GM12891 (cell line): ENCODE data around the gene GPC6.

Experiments
- DNase-seq: peaks from one replicate; pipeline ENCODE4 v3.0.0; 2011; ENCODE audit warnings: low spot score; ENCODE audit not compliant: insufficient read length
- FAIRE-seq: peaks from 2 replicates; lab custom pipeline; 2011; peaks lifted over from hg19 to GRCh38; lab: Jason Lieb, UNC
- PAX5 ChIP-seq: IDR thresholded peaks from 2 replicates; pipeline ENCODE4 v1.6.1; 2011; ENCODE audit warnings: low read length, moderate library complexity, mild to moderate bottlenecking; ENCODE audit not compliant: insufficient read depth, severe bottlenecking
- POLR2A ChIP-seq: IDR thresholded peaks from 2 replicates; pipeline ENCODE4 v1.6.1; 2011; ENCODE audit warnings: low read depth, low read length, control low read depth
- POLR2AphosphoS5 ChIP-seq: IDR thresholded peaks from 2 replicates; pipeline ENCODE4 v1.6.1; 2011; ENCODE audit warnings: low read depth, low read length, control low read depth
- POU2F2 ChIP-seq: IDR thresholded peaks from 2 replicates; pipeline ENCODE4 v1.6.1; 2011; ENCODE audit warnings: low read depth, mild to moderate bottlenecking, control low read depth, low read length, moderate library complexity
- SPI1 ChIP-seq: IDR thresholded peaks from 2 replicates; pipeline ENCODE4 v1.6.1; 2011; ENCODE audit warnings: low read depth, low read length, control low read depth
- TAF1 ChIP-seq: IDR thresholded peaks from 2 replicates; pipeline ENCODE4 v1.6.1; 2011; ENCODE audit warnings: low read depth, low read length, control low read depth

Gene GPC6

GRCh38 chr13:93875547-93875946, 648.9 kb downstream of the GPC6 start:
- FAIRE-seq (no peak), DNase-seq (no peak)
- TF ChIP-seq PAX5: no peak
- no peak for TF ChIP-seq SPI1
- no peak for TF ChIP-seq POLR2AphosphoS5
- TF ChIP-seq POLR2A: no peak
- TF ChIP-seq POU2F2: no peak
- TF ChIP-seq TAF1: no peak

GRCh38 chr13:93876236-93876635, 649.6 kb downstream of the GPC6 start:
- no peak for TF ChIP-seq POLR2A
- TF ChIP-seq POU2F2: no peak
- no peak for TF ChIP-seq PAX5
- no peak for TF ChIP-seq POLR2AphosphoS5
- no peak for TF ChIP-seq SPI1
- no peak for TF ChIP-seq TAF1
- FAIRE-seq (no peak), DNase-seq (no peak)

GRCh38 chr13:93878675-93879074, 652.1 kb downstream of the GPC6 start:
- FAIRE-seq: no peak
- TF ChIP-seq PAX5 (no peak), TAF1 (no peak)
- DNase-seq: no peak

GRCh38 chr13:93881411-93881810, 654.8 kb downstream of the GPC6 start:
- no peak for TF ChIP-seq POU2F2
- no peak for TF ChIP-seq POLR2AphosphoS5
- no peak for TF ChIP-seq SPI1
- no peak for TF ChIP-seq TAF1
- TF ChIP-seq PAX5: no peak
- TF ChIP-seq POLR2A: no peak
- FAIRE-seq (no peak), DNase-seq (no peak)

- DNase-seq (no peak), FAIRE-seq (no peak)
- TF ChIP-seq POLR2AphosphoS5: no peak
- TF ChIP-seq POU2F2: no peak
- no peak for TF ChIP-seq SPI1
- TF ChIP-seq POLR2A: no peak
- TF ChIP-seq PAX5: no peak
- TF ChIP-seq TAF1: no peak
Observed at GRCh38 chr13:93882086-93882651, 655.6 kb downstream of the GPC6 start.

- TF ChIP-seq PAX5: no peak
- TF ChIP-seq POU2F2: no peak
- no peak for TF ChIP-seq TAF1
- TF ChIP-seq SPI1: no peak
- TF ChIP-seq POLR2AphosphoS5: no peak
- TF ChIP-seq POLR2A: no peak
- DNase-seq (no peak), FAIRE-seq (no peak)
Observed at GRCh38 chr13:93889430-93889951, 662.9 kb downstream of the GPC6 start.

GRCh38 chr13:93899981-93900380, 673.4 kb downstream of the GPC6 start:
- no peak for TF ChIP-seq TAF1
- no peak for TF ChIP-seq PAX5
- TF ChIP-seq POLR2A: no peak
- no peak for TF ChIP-seq SPI1
- no peak for TF ChIP-seq POLR2AphosphoS5
- no peak for TF ChIP-seq POU2F2
- FAIRE-seq (no peak), DNase-seq (no peak)

GRCh38 chr13:93900731-93901130, 674.1 kb downstream of the GPC6 start:
- FAIRE-seq (no peak), DNase-seq (no peak)
- TF ChIP-seq POLR2A (no peak), PAX5 (no peak), POU2F2 (no peak), TAF1 (no peak), POLR2AphosphoS5 (no peak), SPI1 (no peak)

- DNase-seq (no peak), FAIRE-seq (no peak)
- TF ChIP-seq SPI1 (no peak), PAX5 (no peak), POLR2AphosphoS5 (no peak), TAF1 (no peak), POLR2A (no peak), POU2F2 (no peak)
Observed at GRCh38 chr13:93903909-93904308, 677.3 kb downstream of the GPC6 start.

- FAIRE-seq (no peak), DNase-seq (no peak)
- TF ChIP-seq POLR2A (no peak), SPI1 (no peak), TAF1 (no peak), POLR2AphosphoS5 (no peak), PAX5 (no peak), POU2F2 (no peak)
Observed at GRCh38 chr13:93915269-93915809, 688.7 kb downstream of the GPC6 start.
